T-helper 1 cell (primary cell): ENCODE measurements around the gene TBC1D10B.

Experiments used
- DNase-seq, 5 donors: peaks; one replicate each; pipeline ENCODE4 v3.0.0-alpha.2; 2012 to 2020
- total RNA-seq, 4 donors: gene quantifications; one replicate each; lab custom pipeline; 2026; lab: John Stamatoyannopoulos, UW

Gene TBC1D10B
- 28.1 to 41.8 (median 38.1) reads per million in 4 donors for total RNA-seq

GRCh38 chr16:30370456-30371247, at the start of gene TBC1D10B:
TSS of gene TBC1D10B (minus strand) at chr16:30370494. CDS start at chr16:30370183, 311 bp downstream.
- peak; percentile 93 to 100 (median 99) for DNase-seq

- no peak for DNase-seq
Observed at GRCh38 chr16:30418350-30419181, 48.3 kb upstream of the TBC1D10B start.

GRCh38 chr16:30417529-30418349, 47.4 kb upstream of the TBC1D10B start:
- DNase-seq, result peak; percentile 77 to 97 (median 81)

DNA sequence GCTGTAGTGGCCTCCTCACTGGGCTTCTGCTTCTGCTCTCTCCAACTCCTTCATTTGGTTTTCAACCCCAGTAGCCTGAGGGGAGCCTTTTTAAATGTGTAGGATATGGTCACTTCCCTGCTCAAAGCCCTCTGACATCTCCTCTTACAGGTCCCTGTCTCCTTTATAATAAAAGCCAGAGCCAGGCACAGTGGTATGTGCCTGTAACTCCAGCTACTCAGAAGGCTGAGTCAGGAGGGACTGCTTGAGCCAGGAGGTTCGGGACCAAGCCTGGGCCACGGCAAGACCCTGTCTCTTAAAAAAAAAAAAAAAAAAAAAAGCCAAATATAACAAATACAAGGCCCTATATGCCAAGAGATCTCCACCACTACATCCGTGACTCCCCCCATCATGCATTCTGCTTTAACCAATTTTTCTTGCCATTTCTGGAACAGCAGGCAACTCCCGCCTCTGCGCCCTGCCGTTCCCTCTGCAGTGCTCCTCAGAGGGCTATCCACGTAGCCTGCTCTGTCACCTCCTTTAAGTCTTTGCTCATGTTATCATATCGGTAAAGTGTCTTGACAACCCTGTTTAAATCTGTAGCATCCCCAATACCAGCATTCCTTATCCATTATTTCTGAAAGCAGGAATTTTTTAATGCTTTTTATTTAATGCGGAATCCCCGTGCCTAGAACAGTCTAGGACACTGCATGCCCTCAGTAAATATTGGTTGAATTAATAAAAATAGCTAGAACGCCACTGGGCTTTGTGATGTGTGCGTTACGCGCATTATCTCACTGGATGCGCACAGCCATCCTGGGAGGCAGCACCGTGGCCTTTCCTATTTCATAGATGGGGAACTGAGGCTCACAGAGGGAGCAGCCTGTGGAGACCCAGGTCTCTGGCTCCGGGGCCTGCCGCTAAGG, 46.6 kb upstream of the TBC1D10B start:
- DNase-seq, result no peak

GRCh38 chr16:30416047-30416603, 45.8 kb upstream of the TBC1D10B start:
- DNase-seq, result no peak

GRCh38 chr16:30414159-30414558, 43.9 kb upstream of the TBC1D10B start:
- DNase-seq, result no peak

DNA sequence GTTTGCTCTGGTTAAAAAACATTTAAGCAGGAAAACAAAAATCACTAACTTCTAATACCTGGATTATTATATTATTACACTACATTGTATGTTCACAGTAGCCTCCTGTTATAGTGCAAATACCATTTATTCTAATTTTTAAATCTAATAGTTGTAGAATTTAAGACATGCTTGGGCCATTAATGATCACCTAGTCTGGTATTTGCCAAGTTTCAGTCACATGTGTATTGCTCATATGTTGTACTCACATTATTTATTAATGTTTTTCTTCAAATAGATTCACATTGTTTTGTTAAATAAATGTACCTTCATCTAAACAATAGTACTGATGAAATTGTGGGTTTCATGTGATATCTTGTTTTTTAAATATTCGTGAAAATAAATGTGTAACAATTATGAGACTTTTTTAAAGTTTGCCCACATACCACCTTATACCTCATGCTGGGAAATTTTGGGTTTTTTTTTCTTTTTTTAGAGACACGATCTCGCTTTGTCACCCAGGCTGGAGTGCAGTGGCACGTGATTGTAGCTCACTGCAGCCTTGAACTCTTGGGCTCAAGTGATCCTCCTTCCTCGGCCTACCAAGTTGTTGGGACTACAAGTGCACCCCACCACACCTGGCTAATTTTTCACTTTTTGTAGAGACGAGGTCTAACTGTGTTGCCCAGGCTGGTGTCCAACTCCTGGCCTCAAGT, 43.0 kb upstream of the TBC1D10B start:
- DNase-seq, result no peak

GRCh38 chr16:30409125-30410060, 39.1 kb upstream of the TBC1D10B start:
- peak; percentile 79 to 93 (median 84) for DNase-seq

GRCh38 chr16:30407804-30408534, 37.7 kb upstream of the TBC1D10B start:
- DNase-seq, result no peak

DNA sequence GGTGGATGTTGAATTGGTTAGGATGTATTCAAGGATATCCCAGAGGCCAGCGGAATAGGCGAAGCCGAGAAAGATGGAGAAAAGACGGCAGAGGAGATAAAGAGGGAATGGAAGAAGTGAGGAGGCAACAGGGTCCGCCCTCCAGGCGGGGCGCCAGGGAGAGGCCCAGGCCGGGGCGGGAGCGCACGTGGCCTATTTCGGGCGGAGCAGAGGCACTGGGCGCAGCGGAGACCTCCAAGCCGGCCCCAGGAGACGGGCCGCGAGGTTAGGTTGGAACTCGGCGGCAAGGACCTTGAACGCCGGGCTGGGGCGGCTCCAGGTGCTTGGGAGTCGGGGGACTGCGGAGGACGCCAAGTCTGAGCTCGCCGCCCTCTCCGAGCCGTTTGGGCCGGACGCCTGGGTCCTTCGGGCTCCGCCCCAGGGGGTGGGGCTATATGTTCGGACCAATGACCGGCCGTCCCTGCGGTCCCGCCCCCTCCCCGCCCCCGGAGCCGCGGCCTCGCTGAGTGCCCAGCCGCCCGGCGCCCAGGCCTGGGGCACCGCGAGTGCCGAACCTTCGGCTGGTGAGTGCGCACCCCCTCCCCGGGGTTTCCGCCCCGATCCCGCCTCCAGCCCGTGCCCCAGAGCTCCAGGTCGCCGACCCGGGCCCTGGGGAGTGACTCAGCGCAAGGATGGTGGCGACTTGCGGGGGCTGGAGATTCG, 37.0 kb upstream of the TBC1D10B start, which contains the start of gene ZNF771:
Gene ZNF771, plus strand, starts transcription at position 505 of the 702 bp plus-strand sequence. CDS start 448 bp downstream, outside the sequence.
- peak; percentile 81 to 89 (median 84) for DNase-seq

DNA sequence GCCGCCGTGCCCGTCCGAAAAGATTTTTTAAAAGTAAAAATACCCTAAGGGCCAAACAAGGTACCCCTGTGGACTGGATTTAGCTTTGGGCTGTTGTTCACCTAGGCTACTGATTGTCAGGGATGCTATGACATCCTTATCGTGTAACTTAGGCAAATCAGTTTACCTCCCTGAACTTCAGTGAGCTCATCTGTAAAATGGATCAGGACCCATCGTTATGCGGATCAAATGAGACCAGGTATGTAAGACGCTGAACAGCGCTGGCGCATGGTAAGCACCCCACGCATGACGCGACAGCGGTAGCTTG, 36.5 kb upstream of the TBC1D10B start:
- no peak for DNase-seq

DNA sequence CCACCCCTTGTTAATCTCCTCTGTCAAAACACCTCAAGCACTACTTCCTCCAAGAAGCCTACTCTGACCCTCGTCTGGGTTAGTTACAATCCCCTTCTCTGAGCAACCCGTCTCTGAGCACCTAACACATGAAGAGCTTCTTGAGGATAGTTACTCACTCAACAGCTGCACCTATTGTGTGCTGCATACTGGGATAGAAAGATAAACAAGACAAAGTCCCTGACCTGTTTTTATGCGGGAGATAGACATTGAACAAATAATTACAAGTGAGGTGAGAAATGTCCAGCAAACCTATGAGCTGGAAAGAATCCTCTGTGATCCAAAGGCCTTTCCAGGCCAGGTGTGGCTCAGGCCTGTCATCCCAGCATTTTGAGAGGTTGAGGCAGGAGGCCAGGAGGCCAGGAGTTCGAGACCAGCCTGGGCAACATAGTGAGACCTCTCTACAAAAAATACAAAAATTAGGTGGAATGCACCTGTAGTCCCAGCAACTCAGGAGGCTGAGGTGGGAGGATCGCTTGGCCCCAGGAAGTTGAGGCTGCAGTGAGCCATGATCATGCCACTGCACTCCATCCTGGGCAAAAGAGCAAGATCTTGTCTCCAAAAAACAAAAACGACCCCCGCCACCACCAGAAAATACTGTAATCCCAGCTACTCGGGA, 31.6 kb upstream of the TBC1D10B start:
- no peak for DNase-seq

DNA sequence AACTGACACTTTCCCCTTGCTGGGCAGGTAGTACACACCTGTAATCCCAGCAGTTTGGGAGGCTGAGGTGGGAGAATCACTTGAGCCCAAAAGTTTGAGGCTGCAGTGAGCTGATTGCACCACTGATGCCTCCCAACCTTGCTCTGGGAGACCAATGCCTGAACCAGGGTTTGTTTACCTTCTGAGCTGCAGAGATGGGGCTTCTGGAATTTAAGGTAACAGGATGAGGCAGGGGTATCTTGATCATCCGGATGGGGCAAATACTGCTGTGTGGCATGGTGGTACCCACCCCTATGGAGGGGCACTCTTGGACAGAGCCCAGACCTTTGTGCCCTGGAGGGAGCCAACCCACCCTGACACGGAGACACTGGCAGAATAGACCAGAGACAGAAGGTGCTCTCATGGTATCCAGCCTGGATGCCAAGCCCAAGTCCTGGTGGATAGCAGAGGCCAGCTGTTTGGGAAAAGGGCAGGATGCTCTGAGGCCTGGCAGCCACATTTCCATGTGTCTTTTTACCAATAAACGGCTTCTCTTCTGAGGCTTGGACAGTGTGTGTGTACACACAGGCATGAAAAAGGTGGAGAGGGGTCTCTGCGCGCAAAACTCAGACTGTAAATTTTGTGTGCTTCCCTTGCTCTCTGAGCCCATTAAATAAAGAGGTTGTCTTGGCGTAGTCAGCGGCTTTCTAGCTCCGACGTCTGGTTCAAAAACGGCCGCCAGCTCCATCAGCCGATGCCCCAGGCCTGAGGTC, 29.3 kb upstream of the TBC1D10B start:
- DNase-seq, result no peak

GRCh38 chr16:30398661-30399434, 28.6 kb upstream of the TBC1D10B start:
- no peak for DNase-seq

GRCh38 chr16:30397776-30398660, 27.7 kb upstream of the TBC1D10B start:
- DNase-seq, result no peak
